GM21576 (cell line): ENCODE results near the gene MAP1LC3B.

Experiments
- ATAC-seq: cut with Tn5 transposase; IDR thresholded peaks from one replicate; pipeline ENCODE4 v1.9.1; 2021; ENCODE audit warnings: mild to moderate bottlenecking, moderate library complexity; ENCODE audit not compliant: unreplicated experiment

MAP1LC3B gene

GRCh38 chr16:87425941-87426340 is 33.8 kb downstream of the MAP1LC3B start:
- ATAC-seq: no peak

- no peak for ATAC-seq
Measured at GRCh38 chr16:87426423-87427215, 34.5 kb downstream of the MAP1LC3B start.

GRCh38 chr16:87431926-87432325 is 39.8 kb downstream of the MAP1LC3B start:
- no peak for ATAC-seq

- no peak for ATAC-seq
Measured at GRCh38 chr16:87432330-87432915, 40.3 kb downstream of the MAP1LC3B start.

GRCh38 chr16:87434146-87434667 is 42.1 kb downstream of the MAP1LC3B start:
- no peak for ATAC-seq

- no peak for ATAC-seq
Measured at GRCh38 chr16:87435372-87436224, 43.5 kb downstream of the MAP1LC3B start.

GRCh38 chr16:87436225-87437172 is 44.4 kb downstream of the MAP1LC3B start:
- ATAC-seq: no peak

- ATAC-seq: no peak
Measured at GRCh38 chr16:87437327-87437726, 45.2 kb downstream of the MAP1LC3B start.

- no peak for ATAC-seq
Measured at GRCh38 chr16:87437911-87438610, 45.9 kb downstream of the MAP1LC3B start.

GRCh38 chr16:87438611-87438985 is 46.5 kb downstream of the MAP1LC3B start:
- ATAC-seq: no peak

- no peak for ATAC-seq
Measured at GRCh38 chr16:87439926-87440325, 47.8 kb downstream of the MAP1LC3B start.

- ATAC-seq: no peak
Measured at GRCh38 chr16:87441886-87442580, 49.9 kb downstream of the MAP1LC3B start.

GRCh38 chr16:87442581-87442966 is 50.4 kb downstream of the MAP1LC3B start:
- ATAC-seq: no peak

- no peak for ATAC-seq
Measured at GRCh38 chr16:87443016-87443415, 50.9 kb downstream of the MAP1LC3B start.

GRCh38 chr16:87443964-87444363 is 51.8 kb downstream of the MAP1LC3B start:
- no peak for ATAC-seq

- ATAC-seq: no peak
Measured at GRCh38 chr16:87445486-87445885, 53.4 kb downstream of the MAP1LC3B start.

GRCh38 chr16:87446479-87446878 is 54.3 kb downstream of the MAP1LC3B start:
- ATAC-seq: no peak

- ATAC-seq: no peak
Measured at GRCh38 chr16:87447323-87447722, 55.2 kb downstream of the MAP1LC3B start.

- no peak for ATAC-seq
Measured at GRCh38 chr16:87448866-87449265, 56.7 kb downstream of the MAP1LC3B start.
